RPMI7951 (cell line): ENCODE measurements around the gene TOGARAM2. TPM values are rescaled to one million over a fixed set of nuclear protein-coding genes. Genes with fewer than 3 reads are reported as not detected.
A peak's percentile ranks its signal among the peaks of the same experiment; 100 is the strongest.

Experiments
- DNase-seq: peaks from one replicate; pipeline ENCODE4 v3.0.0-alpha.2; 2012; ENCODE audit warnings: low read depth
- total RNA-seq: library from RNA; depleted of rRNA; stranded (reverse); fragments of >200 nt; shearing (Covaris generic); gene quantifications from 2 replicates; pipeline ENCODE4 v1.2.3, GENCODE V29; 2014

The TOGARAM2 gene
- total RNA-seq, 1 experiment from 2014 or later, result not detected

DNA sequence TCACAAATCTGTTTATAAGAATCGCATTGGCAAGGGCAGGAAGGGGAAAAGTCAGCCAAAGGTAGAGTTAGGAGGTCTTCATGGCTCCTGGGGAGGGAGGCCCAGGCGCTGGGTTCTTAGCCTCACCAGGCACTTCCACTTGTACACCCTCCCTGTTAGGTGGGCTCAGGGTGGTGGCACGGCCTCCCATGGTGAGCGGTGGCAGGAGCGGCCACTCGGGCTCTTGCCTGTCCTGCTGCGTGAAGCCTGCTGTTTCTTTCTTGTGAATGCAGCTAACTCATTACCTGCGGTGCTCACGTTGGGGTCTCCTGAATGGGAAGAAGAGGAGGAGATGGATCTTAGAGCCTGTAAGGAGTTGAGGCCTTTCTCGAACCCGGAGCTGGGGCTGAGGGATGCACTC, 40.8 kb downstream of the TOGARAM2 start:
- DNase-seq, result no peak

DNA sequence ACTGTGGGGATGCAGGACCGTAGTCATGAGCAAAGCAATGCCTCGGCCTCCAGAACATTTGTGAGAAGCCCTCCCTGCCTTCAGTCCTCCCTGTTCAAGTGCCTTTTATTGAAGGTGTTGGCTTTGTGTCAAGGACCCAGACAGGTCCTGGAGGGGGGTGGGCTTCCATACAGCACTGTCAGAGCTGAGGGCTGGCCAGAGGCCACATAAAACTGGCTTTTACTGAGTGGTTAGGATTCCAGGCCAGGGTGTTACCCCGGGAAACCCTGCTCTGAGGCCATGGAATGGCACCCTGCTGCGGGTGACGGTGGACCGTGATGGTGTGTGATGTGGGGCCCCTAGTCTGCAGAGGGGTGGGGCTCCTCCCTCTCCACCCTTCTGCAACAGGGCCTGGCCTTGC, 41.6 kb downstream of the TOGARAM2 start:
- no peak for DNase-seq

DNA sequence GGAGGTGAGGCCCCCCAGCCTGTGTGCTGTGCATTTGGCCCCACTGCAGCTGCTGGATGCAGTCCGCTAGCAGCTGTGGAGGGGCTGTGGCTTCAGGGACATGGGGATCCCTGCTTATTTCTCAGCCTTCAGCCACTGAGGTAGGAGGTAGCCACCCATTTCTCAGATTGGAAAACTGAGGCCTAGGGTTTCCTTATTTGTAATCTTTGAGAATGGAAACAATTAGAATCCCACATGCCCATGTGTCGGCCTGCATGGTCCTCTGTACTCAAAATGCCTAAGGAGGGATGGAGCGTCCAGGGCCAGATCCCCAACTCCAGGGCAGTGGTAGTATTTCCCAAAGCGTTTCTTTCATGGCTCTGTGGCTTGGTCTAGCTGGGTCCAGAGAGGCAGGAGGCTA, 42.1 kb downstream of the TOGARAM2 start:
- DNase-seq, result no peak

- DNase-seq, result peak; percentile 68
Observed at GRCh38 chr2:29024882-29025430, 43.9 kb downstream of the TOGARAM2 start.

DNA sequence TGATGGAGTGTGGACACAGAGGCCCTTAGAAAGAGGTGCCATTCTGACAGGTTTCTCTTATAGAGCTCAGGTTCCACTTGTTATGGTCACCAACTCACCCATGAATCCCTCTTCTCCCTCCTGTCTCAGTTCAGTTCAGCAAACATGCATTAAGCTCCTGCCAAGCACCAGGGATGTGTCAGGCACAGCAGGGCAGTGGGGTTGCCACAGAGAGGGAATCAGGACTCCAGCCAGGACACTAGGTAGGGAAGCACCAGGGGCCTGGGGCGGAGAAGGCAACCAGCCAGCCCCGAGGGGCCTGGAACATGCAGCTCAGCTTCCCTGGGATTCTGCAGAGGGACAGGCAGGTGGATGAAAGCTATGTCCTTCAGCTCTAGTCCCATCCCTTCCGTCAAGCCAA, 44.6 kb downstream of the TOGARAM2 start:
- DNase-seq, result no peak

DNA sequence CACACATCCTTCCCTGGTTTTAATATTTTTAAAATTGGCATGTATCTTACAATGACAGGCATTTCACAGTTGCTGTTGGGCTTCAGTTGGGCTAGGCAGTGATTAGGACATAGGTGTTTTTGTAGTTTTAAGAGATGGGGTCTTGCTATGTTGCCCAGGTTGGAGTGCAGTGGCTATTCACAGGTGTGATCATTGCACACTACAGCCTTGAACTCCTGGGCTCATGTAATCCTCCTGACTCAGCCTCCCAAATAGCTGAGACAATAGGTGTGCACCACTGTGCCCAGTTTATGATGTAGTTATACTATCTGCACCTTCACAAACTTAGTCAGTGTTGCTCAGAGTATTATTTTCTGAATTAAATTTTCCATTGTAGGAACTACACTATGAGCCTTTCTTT, 49.9 kb downstream of the TOGARAM2 start:
- no peak for DNase-seq

DNA sequence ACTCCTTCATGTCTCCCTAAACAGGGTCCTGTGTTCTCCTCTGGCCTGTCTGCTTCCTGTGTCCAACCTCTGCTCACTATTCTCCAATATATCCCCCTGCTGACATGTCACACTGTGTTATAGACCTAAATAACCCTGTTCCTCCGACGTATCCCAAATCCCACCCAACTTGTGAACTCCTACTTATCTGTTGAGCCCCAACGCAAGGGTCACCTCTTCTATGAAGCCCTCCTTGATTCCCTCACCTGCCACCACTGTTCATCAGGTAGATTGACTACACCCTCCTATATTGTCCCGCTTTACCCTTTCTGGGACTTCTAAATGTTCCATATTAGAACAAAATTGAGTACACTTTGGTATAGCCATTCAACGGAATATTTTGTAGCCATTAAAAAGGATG, 51.1 kb downstream of the TOGARAM2 start:
- no peak for DNase-seq

- peak; percentile 37 for DNase-seq
Observed at GRCh38 chr2:29033172-29033571, 52.1 kb downstream of the TOGARAM2 start.

DNA sequence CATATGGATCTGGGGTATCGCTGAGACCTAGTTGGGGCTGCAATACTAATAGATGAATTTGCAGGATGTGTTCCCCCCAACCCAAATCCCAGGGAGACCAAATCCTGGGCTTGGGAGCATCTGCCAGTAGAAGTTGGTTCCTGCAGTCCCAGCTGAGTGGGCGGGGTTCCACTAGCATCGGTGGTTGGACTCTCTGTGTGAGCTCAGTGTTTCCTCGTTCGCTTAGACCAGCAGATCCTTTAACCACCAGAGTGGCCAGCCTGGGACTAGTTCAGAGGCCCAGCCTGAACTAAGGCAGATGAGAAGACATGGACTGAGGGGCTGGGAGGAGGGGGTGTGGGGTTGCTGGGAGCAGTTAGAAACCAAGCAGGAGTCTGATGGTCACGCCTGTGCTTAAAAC, 52.6 kb downstream of the TOGARAM2 start:
- no peak for DNase-seq

- DNase-seq, result no peak
Observed at GRCh38 chr2:29035016-29035745, 54.1 kb downstream of the TOGARAM2 start.

DNA sequence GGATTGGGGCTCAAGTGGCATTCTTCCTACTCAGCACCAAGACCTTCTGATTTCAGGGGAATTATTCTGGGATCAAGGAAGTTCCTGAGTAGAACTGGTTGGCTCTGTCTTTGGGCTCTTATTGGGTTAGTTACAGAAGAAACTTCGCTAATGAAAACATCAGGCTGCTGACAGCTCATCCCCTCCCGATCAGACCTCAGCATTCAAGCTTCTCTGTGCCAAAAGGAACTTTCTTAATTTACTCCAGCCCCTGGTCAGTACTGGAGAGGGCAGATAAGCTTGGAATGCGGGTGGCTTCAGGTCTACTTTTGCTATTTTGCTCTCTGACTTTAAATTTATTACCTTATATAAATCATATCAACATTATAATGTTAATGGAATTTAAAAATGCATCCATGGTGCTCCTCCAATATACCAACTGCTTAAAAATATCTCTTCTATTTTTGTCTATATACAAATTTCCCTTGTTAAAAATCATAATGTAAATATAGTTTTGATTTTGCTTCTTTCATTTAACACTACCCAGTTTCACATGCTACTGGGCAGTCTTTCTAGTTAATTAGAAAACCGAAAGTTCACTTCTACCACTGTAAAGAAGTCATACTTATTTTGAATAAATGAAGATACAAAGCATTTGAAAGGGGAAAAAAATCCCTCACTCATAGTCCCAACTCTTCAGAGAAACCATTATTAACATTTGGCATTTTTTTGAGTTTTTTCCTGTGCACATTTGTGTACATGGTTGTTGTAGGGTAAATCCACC, 58.8 kb downstream of the TOGARAM2 start:
- no peak for DNase-seq

GRCh38 chr2:29040552-29040951, 59.5 kb downstream of the TOGARAM2 start:
- no peak for DNase-seq

DNA sequence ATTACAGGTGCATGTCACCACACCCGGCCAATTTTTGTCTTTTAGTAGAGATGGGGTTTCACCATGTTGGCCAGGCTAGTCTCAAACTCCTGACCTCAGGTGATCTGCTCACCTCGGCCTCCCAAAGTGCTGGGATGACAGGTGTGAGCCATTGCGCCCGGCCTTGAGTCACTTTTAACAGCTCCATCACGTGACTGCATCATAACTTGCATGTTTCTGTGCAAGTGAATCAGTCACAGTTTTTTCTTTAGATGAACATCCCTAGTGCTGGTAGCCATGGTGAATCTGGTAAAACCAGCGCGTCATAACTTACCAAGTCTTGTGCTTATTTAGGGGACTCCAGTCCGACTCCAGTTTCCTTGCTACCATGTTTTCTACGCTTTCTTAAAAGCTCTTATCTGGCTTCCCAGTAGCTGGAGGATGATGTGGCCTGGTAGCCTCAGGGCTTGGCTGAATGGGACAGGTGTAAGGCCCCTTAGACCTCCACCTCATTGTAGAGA, 60.1 kb downstream of the TOGARAM2 start:
- no peak for DNase-seq

DNA sequence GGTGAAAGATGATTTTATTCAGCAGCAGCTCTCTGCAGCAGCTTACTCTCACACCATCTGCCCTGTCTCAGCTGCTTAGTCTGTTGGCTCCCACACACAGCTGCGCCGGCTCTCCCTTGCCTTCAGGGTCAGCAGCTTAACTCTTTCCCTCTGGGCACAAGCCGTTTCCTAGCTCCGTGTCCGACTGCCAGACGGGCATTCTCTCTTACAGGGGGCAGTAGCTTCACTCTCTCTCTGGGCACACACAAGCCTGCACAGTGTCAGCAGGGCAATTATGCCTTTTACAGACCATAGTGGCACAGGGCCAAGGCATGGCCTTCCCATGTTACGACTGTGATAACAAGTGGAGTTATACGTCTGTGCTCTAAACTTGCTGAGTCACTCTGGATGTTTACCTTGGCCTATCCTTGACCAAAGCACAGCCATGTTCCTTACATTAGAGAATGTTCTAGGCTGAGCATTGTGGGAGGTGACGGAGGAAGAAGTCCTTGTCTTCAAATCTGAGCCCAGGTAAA, 61.5 kb downstream of the TOGARAM2 start:
- DNase-seq, result peak; percentile 64

DNA sequence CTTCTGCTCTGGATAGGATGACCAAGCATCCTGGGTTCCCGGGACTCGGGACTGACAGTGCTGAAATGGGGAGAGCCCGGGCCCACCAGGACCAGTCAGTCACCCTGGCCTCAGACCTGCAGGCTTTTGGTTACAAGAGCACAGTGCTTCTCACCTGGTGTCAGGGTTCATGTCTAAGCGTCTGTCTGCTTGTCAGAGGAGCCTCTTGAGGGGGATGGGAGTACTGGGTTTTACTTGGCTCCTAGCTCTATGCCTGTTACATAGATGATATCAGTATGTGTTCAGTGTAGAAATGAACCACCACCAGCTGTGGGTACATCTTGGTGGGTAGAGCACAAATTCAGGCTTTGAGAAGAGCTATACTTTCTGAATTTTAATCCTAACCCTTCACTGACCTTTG, 63.4 kb downstream of the TOGARAM2 start:
- DNase-seq, result no peak

DNA sequence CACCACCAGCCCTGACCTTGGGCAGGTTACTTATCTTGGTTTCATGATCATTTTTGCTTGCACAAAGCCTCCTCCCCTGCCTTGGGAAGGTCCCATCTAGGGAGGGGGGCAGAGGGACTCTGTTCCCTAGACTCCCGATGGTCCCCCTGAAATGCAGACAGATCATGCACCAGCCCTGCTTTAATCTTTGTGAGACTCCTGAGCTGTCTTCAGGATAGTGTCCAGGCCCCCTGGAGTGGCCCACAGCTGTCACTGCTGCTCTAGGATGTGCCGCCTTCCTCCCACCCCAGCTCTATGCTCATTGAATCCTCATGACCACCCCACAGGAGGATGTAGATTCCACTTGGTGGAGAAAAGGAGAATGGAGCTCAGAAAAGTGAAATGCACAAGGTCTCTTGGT, 65.2 kb downstream of the TOGARAM2 start:
- no peak for DNase-seq

DNA sequence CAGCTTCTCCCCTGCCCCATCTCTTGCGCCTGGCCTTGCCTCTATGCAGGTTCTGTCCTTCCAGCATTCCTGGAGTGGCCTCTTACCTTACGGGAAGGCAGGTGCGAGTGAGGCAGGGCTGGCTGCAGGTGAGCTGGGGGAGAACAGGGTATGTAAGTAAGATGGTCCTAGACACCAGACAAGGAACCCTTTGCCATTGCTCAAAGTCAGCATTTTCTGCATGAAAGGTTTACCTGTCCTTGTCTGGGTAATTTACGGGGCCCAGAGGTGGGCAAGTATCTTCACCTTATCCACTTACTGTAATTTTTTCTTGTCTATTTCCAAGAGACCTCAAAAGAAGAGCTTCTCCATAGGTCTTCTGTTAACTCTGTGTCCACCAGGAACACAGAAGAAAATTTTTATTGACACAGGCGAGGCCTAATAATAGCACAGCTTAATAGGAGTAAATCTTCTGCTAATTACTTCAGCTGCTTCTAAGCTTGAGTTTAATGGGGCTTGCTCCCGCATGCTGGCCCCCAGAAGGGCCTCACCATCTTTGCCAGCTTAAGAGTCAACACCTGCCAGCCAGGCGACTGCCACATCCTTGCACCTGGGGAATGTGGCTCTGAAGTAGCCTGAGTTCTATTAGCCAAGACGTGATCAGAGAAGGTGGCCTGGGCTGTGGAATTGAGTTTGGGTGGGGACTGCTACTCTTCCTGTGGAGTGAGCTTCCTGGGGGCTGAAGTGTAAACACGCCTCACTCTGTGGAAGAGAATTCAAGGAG, 66.2 kb downstream of the TOGARAM2 start:
- no peak for DNase-seq

GRCh38 chr2:29050591-29050990, 69.5 kb downstream of the TOGARAM2 start:
- no peak for DNase-seq

GRCh38 chr2:29051730-29052129, 70.6 kb downstream of the TOGARAM2 start:
- DNase-seq, result no peak

DNA sequence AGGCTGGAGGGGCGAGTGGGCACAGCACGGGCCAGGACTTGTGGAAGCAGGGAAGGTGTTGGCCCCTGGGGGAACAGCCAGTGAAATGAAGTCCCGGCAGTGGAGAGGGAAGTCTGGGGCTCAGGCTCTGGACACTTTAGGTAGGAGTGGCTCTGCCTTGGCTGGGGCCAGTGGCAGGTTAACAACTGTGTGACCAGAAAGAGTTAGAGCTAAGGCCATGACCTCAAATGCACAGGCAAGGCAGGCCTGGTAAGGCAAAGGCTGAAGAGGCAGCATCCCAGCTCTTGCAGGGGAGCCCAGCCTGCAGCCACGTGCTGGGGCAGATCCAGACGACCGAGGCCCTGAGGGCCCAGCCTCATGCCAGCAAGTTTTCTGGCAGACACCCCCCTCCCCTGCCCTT, 71.7 kb downstream of the TOGARAM2 start:
- DNase-seq, result no peak

DNA sequence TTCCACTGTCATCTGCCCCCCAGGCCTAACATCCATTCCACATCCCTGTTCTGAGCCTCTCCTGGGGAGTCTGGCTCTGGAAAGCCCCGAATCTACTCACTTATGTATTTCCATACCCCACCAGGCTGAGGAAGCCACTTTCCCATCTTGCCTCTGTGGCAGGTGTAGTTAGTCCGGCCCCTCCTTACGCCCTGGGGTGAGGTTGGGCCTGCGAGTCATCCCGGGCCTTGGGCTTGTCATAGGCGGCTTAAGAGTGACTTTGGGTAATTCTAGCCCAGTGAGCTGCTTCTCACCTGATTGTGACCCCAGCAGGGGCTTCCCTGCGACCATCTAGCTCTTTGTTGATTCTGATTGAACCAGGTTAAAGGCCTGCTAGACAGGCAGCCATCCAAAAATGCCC, 72.1 kb downstream of the TOGARAM2 start:
- DNase-seq, result no peak
